Omental fat pad (tissue), 4 donors: ENCODE measurements around the gene KCNJ2. TPM values are rescaled to one million over a fixed set of nuclear protein-coding genes. Genes with fewer than 3 reads are reported as not detected.

Source experiments
- ATAC-seq: fragments of 150-250 bp; one replicate; pipeline ENCODE4 v1.9.1; 2016; ENCODE audit warnings: mild to moderate bottlenecking, moderate library complexity; ENCODE audit not compliant: low FRiP score
- DNase-seq: peaks from one replicate; pipeline ENCODE4 v3.0.0-alpha.2; 2019; ENCODE audit warnings: low spot score
- total RNA-seq, 4 donors: library from RNA; depleted of rRNA; stranded (reverse); fragments of >200 nt; gene quantifications; one replicate each; pipeline ENCODE4 v1.1.0, GENCODE V29; 2016
- TF ChIP-seq, protein P1 (sequence below), 3 donors: fragments of 450-650 bp; IDR thresholded peaks; one replicate each; pipeline ENCODE4 v1.5.1; 2016 to 2017; ENCODE audit warnings: antibody characterized with exemption in 3 of 3, mild to moderate bottlenecking in 3 of 3, moderate library complexity in 2 of 3

The KCNJ2 gene
- total RNA-seq, 4 donors from 2014 or later: 1.9 to 9.5 (median 4.2) TPM

DNA sequence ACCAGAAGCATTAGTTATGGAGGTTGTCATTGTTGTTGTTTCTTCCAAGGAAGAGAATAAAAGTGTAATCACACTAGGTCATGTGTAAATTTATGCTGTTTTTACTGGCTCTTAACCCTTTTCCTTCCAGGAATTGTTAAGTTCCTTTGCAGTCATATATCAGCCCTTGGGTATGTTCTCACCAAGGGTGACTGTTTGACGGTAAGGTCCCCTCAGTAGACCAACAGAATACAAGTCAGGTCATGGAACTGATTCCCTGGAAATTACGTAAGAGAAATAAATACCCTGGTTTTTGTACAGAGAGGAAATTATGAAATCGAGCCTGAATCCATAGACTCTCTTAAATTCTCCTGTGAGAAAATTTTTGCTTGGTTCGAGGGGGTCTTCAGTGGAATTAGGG lies 11.2 kb upstream of the KCNJ2 start:
- TF ChIP-seq, protein P1, sequence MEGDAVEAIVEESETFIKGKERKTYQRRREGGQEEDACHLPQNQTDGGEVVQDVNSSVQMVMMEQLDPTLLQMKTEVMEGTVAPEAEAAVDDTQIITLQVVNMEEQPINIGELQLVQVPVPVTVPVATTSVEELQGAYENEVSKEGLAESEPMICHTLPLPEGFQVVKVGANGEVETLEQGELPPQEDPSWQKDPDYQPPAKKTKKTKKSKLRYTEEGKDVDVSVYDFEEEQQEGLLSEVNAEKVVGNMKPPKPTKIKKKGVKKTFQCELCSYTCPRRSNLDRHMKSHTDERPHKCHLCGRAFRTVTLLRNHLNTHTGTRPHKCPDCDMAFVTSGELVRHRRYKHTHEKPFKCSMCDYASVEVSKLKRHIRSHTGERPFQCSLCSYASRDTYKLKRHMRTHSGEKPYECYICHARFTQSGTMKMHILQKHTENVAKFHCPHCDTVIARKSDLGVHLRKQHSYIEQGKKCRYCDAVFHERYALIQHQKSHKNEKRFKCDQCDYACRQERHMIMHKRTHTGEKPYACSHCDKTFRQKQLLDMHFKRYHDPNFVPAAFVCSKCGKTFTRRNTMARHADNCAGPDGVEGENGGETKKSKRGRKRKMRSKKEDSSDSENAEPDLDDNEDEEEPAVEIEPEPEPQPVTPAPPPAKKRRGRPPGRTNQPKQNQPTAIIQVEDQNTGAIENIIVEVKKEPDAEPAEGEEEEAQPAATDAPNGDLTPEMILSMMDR (IDR thresholded peaks at IDR 0.05): no peak
- DNase-seq (no peak), ATAC-seq (no peak)

DNA sequence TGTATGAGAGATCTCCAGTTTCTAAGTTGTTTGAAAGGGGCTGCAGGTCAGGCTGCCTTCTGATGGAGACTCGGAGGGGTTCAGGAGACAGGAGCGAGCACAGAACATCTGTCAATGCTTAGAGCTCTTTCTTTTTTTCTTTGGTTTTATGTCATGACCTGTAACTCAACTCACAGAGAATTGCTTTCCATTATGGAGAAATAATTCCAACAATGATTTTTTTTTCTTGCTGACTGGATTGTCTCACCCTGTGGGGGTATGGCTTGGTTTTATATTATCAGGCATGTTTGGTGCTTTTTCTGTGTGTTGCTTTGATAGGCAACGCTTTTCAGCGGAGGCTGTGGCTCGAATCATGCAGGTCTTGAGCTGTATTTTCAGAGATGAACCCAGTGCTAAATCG lies 10.7 kb upstream of the KCNJ2 start:
- ATAC-seq (no peak), DNase-seq (no peak)
- TF ChIP-seq, protein P1 (IDR thresholded peaks at IDR 0.05): no peak

DNA sequence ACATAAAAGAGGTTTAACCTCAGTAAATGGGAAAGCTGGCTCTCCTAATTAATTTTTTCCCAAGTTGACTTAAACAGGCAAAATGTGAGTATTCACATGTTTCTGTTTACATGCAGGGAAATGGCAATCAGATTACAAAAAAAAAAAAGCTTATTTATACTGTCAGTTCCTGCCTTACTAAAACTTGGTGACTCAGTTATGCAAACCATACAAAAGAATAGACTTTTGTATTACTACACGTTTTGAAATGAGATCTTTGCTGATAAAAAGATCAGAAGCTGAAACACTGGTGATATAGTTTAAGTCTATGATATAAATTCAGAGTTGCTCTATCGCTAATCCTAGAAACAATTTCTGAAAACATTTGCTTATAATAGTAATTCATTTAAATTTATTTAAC lies 9.4 kb upstream of the KCNJ2 start:
- ATAC-seq (no peak), DNase-seq (no peak)
- TF ChIP-seq, protein P1 (IDR thresholded peaks at IDR 0.05): no peak

DNA sequence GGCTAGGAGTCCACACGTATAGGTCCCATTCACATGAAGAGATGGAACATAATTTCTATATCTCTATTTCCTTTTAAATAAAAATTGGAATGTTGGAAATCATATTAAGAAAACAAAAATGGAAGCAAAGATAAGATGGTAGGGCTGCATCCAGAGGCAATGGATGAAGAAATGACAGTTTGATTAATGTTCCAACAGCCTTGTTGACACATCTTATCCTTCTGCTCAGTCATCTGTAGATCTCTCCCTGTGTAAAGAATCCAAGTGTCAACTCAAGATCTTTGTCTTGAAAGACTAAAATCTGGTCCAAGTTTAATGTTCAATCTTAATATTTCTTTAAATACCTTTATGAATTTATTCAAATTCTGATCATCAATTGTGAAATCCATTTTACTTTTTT lies 7.8 kb upstream of the KCNJ2 start:
- TF ChIP-seq, protein P1 (IDR thresholded peaks at IDR 0.05): no peak
- ATAC-seq: no peak
- no peak for DNase-seq

DNA sequence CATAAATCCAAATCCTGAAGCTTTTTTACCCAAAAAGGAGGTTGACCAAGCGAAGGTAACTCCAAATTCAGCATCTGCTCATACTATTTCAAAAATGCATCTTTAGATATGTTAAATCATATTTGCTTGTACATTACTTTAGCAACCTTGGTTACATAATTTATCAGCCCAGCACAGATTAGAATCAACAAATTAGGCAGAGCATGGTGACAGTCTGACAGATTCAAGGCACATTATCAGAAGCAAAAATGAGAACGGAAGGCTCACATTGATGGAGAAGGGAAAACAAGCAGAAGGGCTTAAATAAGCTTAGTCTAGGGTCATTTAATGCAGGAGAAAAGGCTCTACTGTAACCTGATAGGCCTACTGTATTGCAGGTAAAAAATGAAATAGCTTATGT lies 3.9 kb upstream of the KCNJ2 start:
- no peak for DNase-seq
- TF ChIP-seq, protein P1 (IDR thresholded peaks at IDR 0.05): no peak
- no peak for ATAC-seq

DNA sequence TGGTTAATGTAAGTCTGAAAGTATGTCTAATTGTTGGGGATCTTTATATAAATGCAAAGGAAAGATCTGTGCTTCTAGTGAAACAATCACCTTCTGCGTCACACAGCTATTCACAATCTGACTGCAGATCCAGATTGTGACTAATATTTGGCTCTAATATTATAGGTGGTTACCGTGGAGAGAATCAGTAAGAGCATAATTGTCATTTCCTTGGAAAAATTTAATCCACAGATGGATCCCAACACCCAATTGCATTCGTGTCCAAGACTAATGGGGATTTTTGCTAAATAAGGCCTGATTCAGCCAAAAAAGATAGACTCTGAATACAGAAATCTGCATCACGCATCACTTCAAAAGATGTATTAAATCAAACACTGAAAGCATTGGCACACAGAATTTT lies 2.7 kb upstream of the KCNJ2 start:
- no peak for DNase-seq
- ATAC-seq: no peak
- TF ChIP-seq, protein P1 (IDR thresholded peaks at IDR 0.05): no peak

DNA sequence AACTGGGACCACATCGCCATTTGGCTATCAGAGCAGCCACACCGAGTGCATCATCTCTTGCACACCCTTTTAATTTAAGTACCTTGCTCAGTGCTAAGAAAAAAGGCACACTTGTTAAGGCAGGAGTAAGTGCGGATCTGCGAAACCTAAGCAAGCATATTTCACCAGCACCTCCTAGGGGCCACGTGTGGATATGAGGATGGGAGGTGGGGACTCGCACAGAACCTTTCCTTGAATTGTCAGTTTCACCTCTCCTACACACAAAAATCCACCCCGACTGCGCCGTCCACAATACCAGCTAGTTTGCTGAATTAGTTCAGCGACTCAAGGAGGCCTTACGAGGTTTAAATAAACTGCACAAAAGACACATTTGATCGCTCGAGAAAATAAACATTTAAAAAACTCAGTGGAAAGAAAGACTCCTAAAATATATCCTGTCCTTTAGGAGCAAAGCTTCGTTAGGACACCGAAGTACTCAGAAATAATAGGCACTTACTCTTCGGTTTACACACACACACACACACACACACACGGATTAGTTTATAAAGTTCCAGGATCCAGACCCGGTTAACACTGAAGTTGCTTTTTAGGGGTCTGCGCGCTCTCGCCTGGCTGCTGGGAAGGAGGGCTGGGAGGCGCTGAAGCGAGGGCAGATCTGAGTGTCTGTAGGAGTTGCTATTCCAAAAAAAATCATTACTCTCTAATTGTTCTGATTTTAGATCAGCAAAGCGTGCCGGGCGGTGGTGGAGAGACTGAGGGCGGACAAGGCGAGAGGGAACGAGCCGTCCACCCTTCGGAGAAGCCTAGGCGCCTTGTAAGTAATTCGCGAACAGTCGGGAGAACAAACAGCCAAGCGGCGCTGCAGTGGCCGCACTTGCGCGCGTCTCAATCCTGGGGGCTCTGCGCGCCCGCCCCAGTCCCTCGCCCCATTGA lies 1.0 kb upstream of the KCNJ2 start:
- TF ChIP-seq, protein P1 (IDR thresholded peaks at IDR 0.05): no peak
- peak; percentile 48 for ATAC-seq
- DNase-seq: no peak
